Pancreas (tissue), 10 donors: ENCODE data around the gene MMD2. TPM values are rescaled to one million over a fixed set of nuclear protein-coding genes. Genes with fewer than 3 reads are reported as not detected.

ENCODE experiments used
- ATAC-seq, 4 donors: fragments of 200-7000 bp; cut with Tn5 transposase; one replicate each; pipeline versions ENCODE4 v1.8.0 to v1.9.1; 2020; ENCODE audit warnings: mild to moderate bottlenecking in 4 of 4, moderate library complexity in 4 of 4
- DNase-seq, 6 donors: peaks; one replicate each; pipeline ENCODE4 v3.0.0-alpha.2; 2020
- FAIRE-seq: peaks from 2 replicates; lab custom pipeline; 2012; peaks lifted over from hg19 to GRCh38; lab: Jason Lieb, UNC
- H3K27ac ChIP-seq, 4 donors: fragments of 200-600 bp; sonication (generic); 1 replicate in 3 of 4; 2 replicates in 1 of 4; pipeline versions ENCODE4 v1.5.0 to v1.8.0; 2020
- H3K27me3 ChIP-seq, 4 donors: fragments of 200-600 bp; one replicate each; pipeline ENCODE4 v1.8.0; 2021
- H3K36me3 ChIP-seq, 3 donors: fragments of 200-600 bp; sonication (generic) in 1 of 3; one replicate each; pipeline versions ENCODE4 v1.5.0 to v1.8.0; 2020 to 2021
- H3K4me1 ChIP-seq, 3 donors: fragments of 200-600 bp; one replicate each; pipeline ENCODE4 v1.8.0; 2021
- H3K4me3 ChIP-seq, 4 donors: fragments of 200-600 bp; sonication (generic) in 2 of 4; one replicate each; pipeline versions ENCODE4 v1.5.0 to v1.8.0; 2020 to 2021
- H3K9me3 ChIP-seq, 4 donors: fragments of 200-600 bp; one replicate each; pipeline ENCODE4 v1.8.0; 2021
- CTCF ChIP-seq, 4 donors: fragments of 200-600 bp; sonication (generic) in 3 of 4; IDR thresholded peaks; one replicate each; pipeline versions ENCODE4 v1.5.0 to v1.8.0; 2021; ENCODE audit warnings: antibody characterized with exemption in 4 of 4
- WGBS, 2 donors: extraction: QIAGEN DNeasy Blood & Tissue Kit; methylation state at CpG; one replicate each; pipeline ENCODE4 v1.1.7; 2013; 5-methylcytosine and 5-hydroxymethylcytosine counted together
- intact Hi-C, 3 donors: fragments of 100-400 bp; cut with DNase I; formaldehyde crosslinking; loops; one replicate each; pipeline versions ENCODE4 v1.11.1 to v1.14.2; 2022
- polyA plus RNA-seq, 2 donors: library from polyadenylated mRNA; stranded (reverse); fragments of 200-250 nt; gene quantifications; one replicate each; pipeline ENCODE4 v1.2.3, GENCODE V29; 2013
- total RNA-seq, 6 donors: library from RNA; stranded (reverse); fragmentation: NEBNext Ultra II Directional in 4 of 6; extraction: Animal tissue kit (Norgen Biotek cat#: 25700) in 4 of 6; gene quantifications; one replicate each; pipeline versions ENCODE4 v1.2.1 to v1.2.4, GENCODE V29; 2021 to 2023
- donor health status: healthy with polysubstance abuse.
- donor health status: DM: no; HTN: no; CAD: no; lungs with moderate emphysema.
- donor health status: DM: no; HTN: no; CAD: no.
- donor health status: control.
- donor health status: control.
- donor health status: Bipolar disorder and iron deficiency.
- donor health status: DM: yes; HTN: yes; CAD: no.
- donor health status: DM: no; HTN: no; CAD: no.
- donor health status: DM: no; HTN: no; CAD: no.
- donor health status: DM: yes; HTN: yes; CAD: no.

Gene MMD2
- total and polyA plus RNA-seq, 8 donors = 0.05 TPM; not detected in 7

GRCh38 chr7:4965295-4966022 lies 6.5 kb upstream of the MMD2 start:
- no peak for TF ChIP-seq CTCF (IDR thresholded peaks at IDR 0.05)
- intact Hi-C loops = no loop called here
- Histone ChIP-seq H3K27ac (no peak overlapping the region), H3K9me3 (no peaks in the 10 kb centered on the region), H3K36me3 (no peaks in the 10 kb centered on the region), H3K4me3 (no peak overlapping the region), H3K4me1 (no peaks in the 10 kb centered on the region), H3K27me3 (no peaks in the 10 kb centered on the region)
- DNase-seq (peak in 1 of 6 donors; percentile 8), ATAC-seq (no peak), FAIRE-seq (no peak)
- WGBS, 2 donors = 79 to 87% methylated on average over 11 of the region's 11 CpGs

GRCh38 chr7:4964506-4964905 lies 5.5 kb upstream of the MMD2 start:
- intact Hi-C loops = no loop called here
- no peaks in the 10 kb centered on the region for H3K36me3 ChIP-seq
- TF ChIP-seq CTCF (IDR thresholded peaks at IDR 0.05) = no peak
- 39 to 41% methylated on average over 11 of the region's 11 CpGs for WGBS, 2 donors
- H3K4me3 ChIP-seq = no peak overlapping the region
- no peaks in the 10 kb centered on the region for H3K4me1 ChIP-seq
- no peaks in the 10 kb centered on the region for H3K27me3 ChIP-seq
- no peaks in the 10 kb centered on the region for H3K9me3 ChIP-seq
- DNase-seq (peak in 1 of 6 donors; percentile 36), ATAC-seq (no peak), FAIRE-seq (no peak)
- H3K27ac ChIP-seq = no peak overlapping the region

- Histone ChIP-seq H3K4me3 (no peak overlapping the region), H3K4me1 (peaks cover 0 to 3% (median 0%) of the 10 kb centered on the region in 3 donors), H3K27me3 (no peaks in the 10 kb centered on the region), H3K9me3 (no peaks in the 10 kb centered on the region), H3K36me3 (no peaks in the 10 kb centered on the region), H3K27ac (no peak overlapping the region)
- FAIRE-seq (no peak), ATAC-seq (no peak), DNase-seq (peak in 1 of 6 donors; percentile 43)
- no peak for TF ChIP-seq CTCF (IDR thresholded peaks at IDR 0.05)
- WGBS, 2 donors = 63 to 71% methylated on average over 19 of the region's 19 CpGs
- intact Hi-C loops = no loop called here
These were observed 4.1 kb upstream of the MMD2 start for GRCh38 chr7:4962872-4963775.

GRCh38 chr7:4960363-4960762 lies 1.4 kb upstream of the MMD2 start:
- no peak overlapping the region for H3K4me3 ChIP-seq
- no peak for FAIRE-seq
- intact Hi-C loops = no loop called here
- no peaks in the 10 kb centered on the region for H3K36me3 ChIP-seq
- no peaks in the 10 kb centered on the region for H3K9me3 ChIP-seq
- no peaks in the 10 kb centered on the region for H3K27me3 ChIP-seq
- DNase-seq = peak in 1 of 6 donors; percentile 52
- no peak overlapping the region for H3K27ac ChIP-seq
- ATAC-seq = no peak
- WGBS, 2 donors = 38 to 58% methylated on average over 10 of the region's 10 CpGs
- peaks cover 0 to 3% (median 0%) of the 10 kb centered on the region in 3 donors for H3K4me1 ChIP-seq
- no peak for TF ChIP-seq CTCF (IDR thresholded peaks at IDR 0.05)
